Measurements from ENCODE around the gene CAPZA3. TPM values are rescaled to one million over a fixed set of nuclear protein-coding genes. Genes with fewer than 3 reads are reported as not detected.

Gene CAPZA3
- total RNA-seq, 1 experiment from 2014 or later: not detected

DNA sequence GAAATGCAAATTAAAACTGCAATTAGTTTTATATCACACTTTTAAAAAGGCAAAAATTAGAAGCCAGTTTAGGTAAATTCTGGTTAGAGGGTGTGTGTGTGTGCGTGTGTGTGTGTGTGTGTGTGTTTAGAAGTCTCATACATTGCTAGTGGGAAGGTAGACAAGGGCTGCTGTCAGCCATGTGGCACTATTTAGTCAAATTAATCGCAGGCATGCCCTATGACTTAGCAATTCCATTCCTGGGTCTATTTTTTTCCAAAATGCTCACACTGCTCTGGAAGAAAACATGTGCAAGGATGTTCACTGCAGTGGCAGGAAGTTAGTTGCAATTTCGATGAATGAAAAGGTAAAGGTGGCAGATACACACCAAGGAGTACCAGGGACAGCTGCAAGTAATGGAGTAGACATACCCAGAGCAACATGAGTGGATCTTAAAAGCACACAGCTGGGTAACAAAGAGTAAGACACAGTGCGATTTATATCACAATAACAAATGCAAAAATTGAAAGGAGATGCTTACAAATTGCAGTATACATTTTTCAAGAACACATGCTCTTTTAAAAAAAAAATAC, 11.6 kb downstream of the CAPZA3 start:
- TF ChIP-seq EZH2phosphoT487 (IDR thresholded peaks at IDR 0.05; ENCODE audit: borderline replicate concordance, low read length): no peak
- Histone ChIP-seq H3F3A (ENCODE audit: low read length, unreplicated experiment) (no peaks in the 10 kb centered on the region), H3K4me2 (ENCODE audit: low read length) (0 out of 2 replicates have a peak overlapping the region, but pooled peaks have one; percentile 8), H4K20me1 (ENCODE audit: low read length) (no peaks in the 10 kb centered on the region), H3K4me1 (ENCODE audit: insufficient read depth, low read length) (peaks cover 8% of the 10 kb centered on the region; the same call in 1 of the 2 replicates), H2AFZ (ENCODE audit: low read length) (no peak overlapping the region), H3K79me2 (ENCODE audit: low read length) (no peaks in the 10 kb centered on the region), H3K9me2 (replicated peaks; ENCODE audit: low read length) (no peaks in the 10 kb centered on the region), H3K27ac (ENCODE audit: low read length) (no peak overlapping the region), H3K36me3 (ENCODE audit: low read depth, low read length) (no peaks in the 10 kb centered on the region), H3K4me3 (ENCODE audit: low read length) (no peak overlapping the region), H3K9ac (ENCODE audit: low read length) (no peak overlapping the region), H3K9me3 (ENCODE audit: low read length) (no peaks in the 10 kb centered on the region), H3K27me3 (ENCODE audit: low read length) (no peaks in the 10 kb centered on the region)
- intact Hi-C loops (cut with micrococcal nuclease): no loop called here
- ChIA-PET CTCF (no interaction called here), POLR2A (ENCODE audit: unreplicated experiment) (interaction anchor here (0.7 kb wide), 1 partner anchor 1471 kb away, joined by 5 read pairs; no protein-coding TSS in a partner anchor)
- DNase-seq (no peak), ATAC-seq (no peak)
- BruUV-seq (replicated peaks): no TSS peak

DNA sequence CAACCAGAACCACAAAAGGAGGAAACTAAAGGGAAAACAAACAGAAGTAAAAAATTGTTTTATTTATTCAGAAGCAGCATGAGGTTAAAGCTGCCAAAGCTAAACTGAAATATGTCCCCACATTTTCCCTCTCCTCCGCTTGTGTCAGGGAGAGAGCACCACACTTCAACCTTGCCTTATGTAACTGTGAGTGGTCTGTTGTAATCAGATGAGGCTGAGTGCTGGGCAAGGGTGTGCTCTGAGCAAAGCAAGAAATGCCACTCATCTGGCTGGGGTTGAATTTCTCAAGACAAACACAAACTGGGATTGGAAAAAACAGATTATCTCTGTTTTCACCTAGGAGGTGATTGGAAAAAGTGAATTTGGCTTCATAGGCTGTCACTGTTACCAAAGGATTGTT, 12.2 kb downstream of the CAPZA3 start:
- no peaks in the 10 kb centered on the region for H3K36me3 ChIP-seq (ENCODE audit: low read depth, low read length)
- POLR2A ChIA-PET (ENCODE audit: unreplicated experiment): interaction anchor here (0.7 kb wide), 1 partner anchor 1470 kb away, joined by 5 read pairs; no protein-coding TSS in a partner anchor
- intact Hi-C loops (cut with micrococcal nuclease): no loop called here
- no TSS peak for BruUV-seq (replicated peaks)
- 0 out of 2 replicates have a peak overlapping the region, but pooled peaks have one; percentile 8 for H3K4me2 ChIP-seq (ENCODE audit: low read length)
- H3K27ac ChIP-seq (ENCODE audit: low read length): no peak overlapping the region
- H3K4me3 ChIP-seq (ENCODE audit: low read length): no peak overlapping the region
- H3K27me3 ChIP-seq (ENCODE audit: low read length): no peaks in the 10 kb centered on the region
- TF ChIP-seq EZH2phosphoT487 (IDR thresholded peaks at IDR 0.05; ENCODE audit: borderline replicate concordance, low read length): no peak
- TF ChIP-seq, protein P1, sequence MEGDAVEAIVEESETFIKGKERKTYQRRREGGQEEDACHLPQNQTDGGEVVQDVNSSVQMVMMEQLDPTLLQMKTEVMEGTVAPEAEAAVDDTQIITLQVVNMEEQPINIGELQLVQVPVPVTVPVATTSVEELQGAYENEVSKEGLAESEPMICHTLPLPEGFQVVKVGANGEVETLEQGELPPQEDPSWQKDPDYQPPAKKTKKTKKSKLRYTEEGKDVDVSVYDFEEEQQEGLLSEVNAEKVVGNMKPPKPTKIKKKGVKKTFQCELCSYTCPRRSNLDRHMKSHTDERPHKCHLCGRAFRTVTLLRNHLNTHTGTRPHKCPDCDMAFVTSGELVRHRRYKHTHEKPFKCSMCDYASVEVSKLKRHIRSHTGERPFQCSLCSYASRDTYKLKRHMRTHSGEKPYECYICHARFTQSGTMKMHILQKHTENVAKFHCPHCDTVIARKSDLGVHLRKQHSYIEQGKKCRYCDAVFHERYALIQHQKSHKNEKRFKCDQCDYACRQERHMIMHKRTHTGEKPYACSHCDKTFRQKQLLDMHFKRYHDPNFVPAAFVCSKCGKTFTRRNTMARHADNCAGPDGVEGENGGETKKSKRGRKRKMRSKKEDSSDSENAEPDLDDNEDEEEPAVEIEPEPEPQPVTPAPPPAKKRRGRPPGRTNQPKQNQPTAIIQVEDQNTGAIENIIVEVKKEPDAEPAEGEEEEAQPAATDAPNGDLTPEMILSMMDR (conservative IDR thresholded peaks at IDR 0.05; ENCODE audit: low read depth, low read length): no peak
- CTCF ChIA-PET: no interaction called here
- peaks cover 8% of the 10 kb centered on the region; the same call in 1 of the 2 replicates for H3K4me1 ChIP-seq (ENCODE audit: insufficient read depth, low read length)
- no peaks in the 10 kb centered on the region for H3K79me2 ChIP-seq (ENCODE audit: low read length)
- no peak overlapping the region for H3K9ac ChIP-seq (ENCODE audit: low read length)
- DNase-seq: peak; percentile 15
- H3K9me2 ChIP-seq (replicated peaks; ENCODE audit: low read length): no peaks in the 10 kb centered on the region
- ATAC-seq: peak; percentile 45
- no peaks in the 10 kb centered on the region for H3K9me3 ChIP-seq (ENCODE audit: low read length)
- H4K20me1 ChIP-seq (ENCODE audit: low read length): no peaks in the 10 kb centered on the region
- no peak overlapping the region for H2AFZ ChIP-seq (ENCODE audit: low read length)
- no peaks in the 10 kb centered on the region for H3F3A ChIP-seq (ENCODE audit: low read length, unreplicated experiment)

DNA sequence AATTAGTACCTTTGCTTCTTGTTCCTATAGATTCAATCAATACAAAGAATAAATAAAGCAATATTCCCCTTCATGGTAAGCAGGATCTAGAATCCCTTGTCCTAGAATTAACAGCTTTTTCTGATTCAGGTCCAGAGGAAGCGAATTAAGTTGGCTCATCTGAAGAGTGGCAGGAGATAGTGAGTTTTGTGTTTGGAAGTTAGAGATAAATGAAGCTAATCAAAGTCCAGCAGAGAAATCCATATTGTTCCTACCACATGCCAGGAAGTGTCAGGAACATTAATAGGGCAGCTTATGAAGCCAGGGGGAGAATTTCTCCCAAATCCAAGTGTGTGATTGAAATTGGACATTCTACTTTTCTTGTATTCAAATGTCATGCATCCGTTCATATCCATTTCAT, 13.9 kb downstream of the CAPZA3 start:
- POLR2A ChIA-PET (ENCODE audit: unreplicated experiment): no interaction called here
- Histone ChIP-seq H2AFZ (ENCODE audit: low read length) (no peak overlapping the region), H3K79me2 (ENCODE audit: low read length) (no peaks in the 10 kb centered on the region), H3K9ac (ENCODE audit: low read length) (no peak overlapping the region), H3K4me3 (ENCODE audit: low read length) (no peak overlapping the region), H3F3A (ENCODE audit: low read length, unreplicated experiment) (no peaks in the 10 kb centered on the region), H3K27me3 (ENCODE audit: low read length) (no peaks in the 10 kb centered on the region), H3K27ac (ENCODE audit: low read length) (no peak overlapping the region), H3K9me3 (ENCODE audit: low read length) (no peaks in the 10 kb centered on the region), H3K4me1 (ENCODE audit: insufficient read depth, low read length) (peaks cover 8% of the 10 kb centered on the region; the same call in 1 of the 2 replicates), H4K20me1 (ENCODE audit: low read length) (no peaks in the 10 kb centered on the region), H3K36me3 (ENCODE audit: low read depth, low read length) (no peaks in the 10 kb centered on the region), H3K9me2 (replicated peaks; ENCODE audit: low read length) (no peaks in the 10 kb centered on the region), H3K4me2 (ENCODE audit: low read length) (no peak overlapping the region)
- no peak for ATAC-seq
- no peak for DNase-seq
- TF ChIP-seq EZH2 (IDR thresholded peaks at IDR 0.05; ENCODE audit: low read length, unreplicated experiment) (no peak), EZH2phosphoT487 (IDR thresholded peaks at IDR 0.05; ENCODE audit: borderline replicate concordance, low read length) (no peak)
- TF ChIP-seq, protein P1 (conservative IDR thresholded peaks at IDR 0.05; ENCODE audit: low read depth, low read length): no peak
- CTCF ChIA-PET: no interaction called here
- BruUV-seq (replicated peaks): no TSS peak
- intact Hi-C loops (cut with micrococcal nuclease): no loop called here

All from PC-3 (cell line).